ENCODE measurements around the gene PKD1L1.

PKD1L1 gene

GRCh38 chr7:47737601-47738000, 210.7 kb downstream of the PKD1L1 start:
- no peaks in the 10 kb centered on the region for H3K36me3 ChIP-seq
- TF ChIP-seq CTCF (IDR thresholded peaks at IDR 0.05): no peak
- H3K27me3 ChIP-seq: no peaks in the 10 kb centered on the region
- H3K9me3 ChIP-seq: no peaks in the 10 kb centered on the region
- no peak overlapping the region for H3K27ac ChIP-seq
- no peak overlapping the region for H3K4me3 ChIP-seq (ENCODE audit: low read depth in 1 of 2, low read length in 1 of 2)
- H3K4me1 ChIP-seq (ENCODE audit: control insufficient read depth in 1 of 2, insufficient read depth in 1 of 2, low read depth in 1 of 2, low read length in 1 of 2): no peaks in the 10 kb centered on the region

GRCh38 chr7:47735431-47736345, 212.6 kb downstream of the PKD1L1 start:
- Histone ChIP-seq H3K27me3 (no peaks in the 10 kb centered on the region), H3K9me3 (no peaks in the 10 kb centered on the region), H3K36me3 (no peaks in the 10 kb centered on the region), H3K27ac (no peak overlapping the region), H3K4me1 (ENCODE audit: control insufficient read depth in 1 of 2, insufficient read depth in 1 of 2, low read depth in 1 of 2, low read length in 1 of 2) (no peaks in the 10 kb centered on the region), H3K4me3 (ENCODE audit: low read depth in 1 of 2, low read length in 1 of 2) (no peak overlapping the region)
- TF ChIP-seq CTCF (IDR thresholded peaks at IDR 0.05): no peak

GRCh38 chr7:47734949-47735291, 213.3 kb downstream of the PKD1L1 start:
- Histone ChIP-seq H3K36me3 (no peaks in the 10 kb centered on the region), H3K27me3 (no peaks in the 10 kb centered on the region), H3K9me3 (no peaks in the 10 kb centered on the region), H3K4me1 (ENCODE audit: control insufficient read depth in 1 of 2, insufficient read depth in 1 of 2, low read depth in 1 of 2, low read length in 1 of 2) (no peaks in the 10 kb centered on the region), H3K27ac (no peak overlapping the region), H3K4me3 (ENCODE audit: low read depth in 1 of 2, low read length in 1 of 2) (no peak overlapping the region)
- TF ChIP-seq CTCF (IDR thresholded peaks at IDR 0.05): no peak

GRCh38 chr7:47734287-47734948, 213.8 kb downstream of the PKD1L1 start:
- H3K36me3 ChIP-seq: no peaks in the 10 kb centered on the region
- no peaks in the 10 kb centered on the region for H3K9me3 ChIP-seq
- H3K27me3 ChIP-seq: no peaks in the 10 kb centered on the region
- no peak for TF ChIP-seq CTCF (IDR thresholded peaks at IDR 0.05)
- H3K27ac ChIP-seq: no peak overlapping the region
- H3K4me3 ChIP-seq (ENCODE audit: low read depth in 1 of 2, low read length in 1 of 2): no peak overlapping the region
- no peaks in the 10 kb centered on the region for H3K4me1 ChIP-seq (ENCODE audit: control insufficient read depth in 1 of 2, insufficient read depth in 1 of 2, low read depth in 1 of 2, low read length in 1 of 2)

- Histone ChIP-seq H3K27ac (no peak overlapping the region), H3K27me3 (no peaks in the 10 kb centered on the region), H3K4me1 (ENCODE audit: control insufficient read depth in 1 of 2, insufficient read depth in 1 of 2, low read depth in 1 of 2, low read length in 1 of 2) (no peaks in the 10 kb centered on the region), H3K4me3 (ENCODE audit: low read depth in 1 of 2, low read length in 1 of 2) (no peak overlapping the region), H3K9me3 (no peaks in the 10 kb centered on the region), H3K36me3 (no peaks in the 10 kb centered on the region)
- TF ChIP-seq CTCF (IDR thresholded peaks at IDR 0.05): no peak
These were observed 218.1 kb downstream of the PKD1L1 start for GRCh38 chr7:47730142-47730541.

Measured in neutrophil (primary cell).